Measurements from ENCODE around the gene GOLGA6A. TPM values are rescaled to one million over a fixed set of nuclear protein-coding genes. Genes with fewer than 3 reads are reported as not detected.

Gene GOLGA6A
- total RNA-seq, 1 experiment from 2014 or later = not detected

- Histone ChIP-seq H4K20me1 (ENCODE audit: low read length) (no peaks in the 10 kb centered on the region), H3K9me2 (replicated peaks; ENCODE audit: low read length) (no peaks in the 10 kb centered on the region), H3K36me3 (ENCODE audit: low read depth, low read length) (no peaks in the 10 kb centered on the region), H2AFZ (ENCODE audit: low read length) (no peak overlapping the region), H3K9ac (ENCODE audit: low read length) (no peak overlapping the region), H3K4me1 (ENCODE audit: insufficient read depth, low read length) (peaks cover 8% of the 10 kb centered on the region; the same call in 1 of the 2 replicates), H3K4me2 (ENCODE audit: low read length) (no peak overlapping the region), H3K4me3 (ENCODE audit: low read length) (no peak overlapping the region), H3K79me2 (ENCODE audit: low read length) (no peaks in the 10 kb centered on the region), H3K9me3 (ENCODE audit: low read length) (no peaks in the 10 kb centered on the region), H3K27me3 (ENCODE audit: low read length) (no peaks in the 10 kb centered on the region), H3F3A (ENCODE audit: low read length, unreplicated experiment) (no peaks in the 10 kb centered on the region), H3K27ac (ENCODE audit: low read length) (no peak overlapping the region)
- no TSS peak for BruUV-seq (replicated peaks)
- TF ChIP-seq CTCF (conservative IDR thresholded peaks at IDR 0.05; ENCODE audit: low read depth, low read length) (peak; percentile 67), EZH2phosphoT487 (IDR thresholded peaks at IDR 0.05; ENCODE audit: borderline replicate concordance, low read length) (no peak), EZH2 (IDR thresholded peaks at IDR 0.05; ENCODE audit: low read length, unreplicated experiment) (no peak)
- DNase-seq = peak; percentile 69
- POLR2A ChIA-PET (ENCODE audit: unreplicated experiment) = interaction anchor here (0.6 kb wide), 1 partner anchor 63 kb away, joined by 4 read pairs; no protein-coding TSS in a partner anchor
- CTCF ChIA-PET = interaction anchor here (0.7 to 1.6 kb wide), 5 partner anchors 33 to 64 kb away, joined by 3 to 43 read pairs (median 3); partner anchors contain the start of gene PML
- intact Hi-C loops (cut with micrococcal nuclease) = loop anchor here (1.0 kb wide), 1 partner anchor 63 kb away; no protein-coding TSS in a partner anchor
- peak; percentile 62 for ATAC-seq
Measured at GRCh38 chr15:74036271-74037170, 45.8 kb downstream of the GOLGA6A start.

GRCh38 chr15:74035121-74036017 lies 47.0 kb downstream of the GOLGA6A start:
- POLR2A ChIA-PET (ENCODE audit: unreplicated experiment) = no interaction called here
- TSS peak; percentile 21 for BruUV-seq (replicated peaks)
- DNase-seq (no peak), ATAC-seq (no peak)
- no peak overlapping the region for H3K27ac ChIP-seq (ENCODE audit: low read length)
- H3K4me2 ChIP-seq (ENCODE audit: low read length) = no peak overlapping the region
- peaks cover 3% of the 10 kb centered on the region; the same call in 1 of the 2 replicates for H3K4me1 ChIP-seq (ENCODE audit: insufficient read depth, low read length)
- no peaks in the 10 kb centered on the region for H3K27me3 ChIP-seq (ENCODE audit: low read length)
- H2AFZ ChIP-seq (ENCODE audit: low read length) = no peak overlapping the region
- H3K9ac ChIP-seq (ENCODE audit: low read length) = no peak overlapping the region
- H3K9me3 ChIP-seq (ENCODE audit: low read length) = no peaks in the 10 kb centered on the region
- H3K36me3 ChIP-seq (ENCODE audit: low read depth, low read length) = no peaks in the 10 kb centered on the region
- intact Hi-C loops (cut with micrococcal nuclease) = no loop called here
- H3K4me3 ChIP-seq (ENCODE audit: low read length) = no peak overlapping the region
- CTCF ChIA-PET = interaction anchor here (1.6 kb wide), 1 partner anchor 62 kb away, joined by 43 read pairs; no protein-coding TSS in a partner anchor
- H3K9me2 ChIP-seq (replicated peaks; ENCODE audit: low read length) = no peaks in the 10 kb centered on the region
- TF ChIP-seq CTCF (conservative IDR thresholded peaks at IDR 0.05; ENCODE audit: low read depth, low read length) (no peak), EZH2 (IDR thresholded peaks at IDR 0.05; ENCODE audit: low read length, unreplicated experiment) (no peak), EZH2phosphoT487 (IDR thresholded peaks at IDR 0.05; ENCODE audit: borderline replicate concordance, low read length) (no peak)
- no peaks in the 10 kb centered on the region for H3K79me2 ChIP-seq (ENCODE audit: low read length)
- no peaks in the 10 kb centered on the region for H4K20me1 ChIP-seq (ENCODE audit: low read length)
- no peaks in the 10 kb centered on the region for H3F3A ChIP-seq (ENCODE audit: low read length, unreplicated experiment)
